NB4 (cell line): Measurements from ENCODE around the gene TNFRSF8.

Experiments
- CTCF ChIP-seq: IDR thresholded peaks from one replicate; pipeline ENCODE4 v1.5.1; 2012; ENCODE audit warnings: low read depth, low read length
- MYC ChIP-seq: IDR thresholded peaks from 2 replicates; pipeline ENCODE4 v1.6.1; 2011; ENCODE audit warnings: low read depth, low read length
- POLR2A ChIP-seq: IDR thresholded peaks from 2 replicates; pipeline ENCODE4 v1.6.1; 2011; ENCODE audit warnings: mild to moderate bottlenecking; ENCODE audit not compliant: insufficient read length; ENCODE audit errors: extremely low read depth

DNA sequence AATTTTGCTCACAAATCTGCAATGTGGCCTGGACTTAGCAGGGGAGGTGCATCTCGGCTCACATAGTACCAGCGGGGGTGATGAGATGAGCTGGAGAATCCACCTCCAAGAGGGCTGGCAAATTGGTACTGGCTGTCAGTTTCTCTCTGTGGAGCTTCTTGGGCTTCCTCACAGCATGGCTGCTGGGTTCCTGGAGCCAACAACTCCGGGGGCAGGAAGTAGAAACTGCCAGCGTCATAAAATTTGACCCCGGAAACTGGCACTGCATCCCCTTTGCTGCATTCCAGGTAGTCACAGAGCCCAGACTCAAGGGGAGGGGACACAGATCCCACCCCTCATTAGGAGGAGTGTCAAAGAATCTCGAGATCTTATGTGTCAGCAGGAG is 86.7 kb downstream of the TNFRSF8 start:
- no peak for TF ChIP-seq CTCF
- no peak for TF ChIP-seq POLR2A
- no peak for TF ChIP-seq MYC
